HepG2 (cell line): ENCODE results near the gene PML. TPM values are rescaled to one million over a fixed set of nuclear protein-coding genes. Genes with fewer than 3 reads are reported as not detected.

Experiments
- ATAC-seq: fragments of 200-7000 bp; cut with Tn5 transposase; 3 replicates; pipeline ENCODE4 v1.9.1; 2020; ENCODE audit warnings: mild to moderate bottlenecking, moderate library complexity
- BruUV-seq: library from RNA; stranded (reverse); fragments of 400-500 nt; replicated peaks from 2 replicates; lab custom pipeline; 2021; lab: Mats Ljungman, UMichigan
- CTCF ChIA-PET: fragments of 300-600 bp; formaldehyde crosslinking; extraction: SDS; loops from one replicate; lab custom pipeline; 2021; ENCODE audit warnings: low total read pairs, inconsistent platforms, low intra/inter-chr PET ratio; lab: Yijun Ruan, JAX
- POLR2A ChIA-PET: fragments of 350-600 bp; sonication (Branson Sonifier 250); formaldehyde crosslinking; loops from one replicate; lab custom pipeline; 2020; ENCODE audit warnings: antibody characterized with exemption, inconsistent platforms; lab: Yijun Ruan, JAX
- DNase-seq: peaks from one replicate; pipeline ENCODE4 v3.0.0-alpha.2; 2015; ENCODE audit warnings: low spot score
- FAIRE-seq: peaks from 3 replicates; lab custom pipeline; 2011; peaks lifted over from hg19 to GRCh38; lab: Jason Lieb, UNC
- H2AFZ ChIP-seq: one replicate; pipeline ENCODE4 v1.6.1; 2011; ENCODE audit warnings: low read length, inconsistent platforms
- H3K27ac ChIP-seq: fragments of 300-600 bp; 3 replicates; pipeline ENCODE4 v1.8.0; 2011; ENCODE audit warnings: mixed run types, mild to moderate bottlenecking, mixed read lengths, low read length, inconsistent platforms; ENCODE audit not compliant: insufficient read depth; ENCODE audit errors: extremely low read length
- H3K27me3 ChIP-seq, 2 experiments: fragments of 200-600 bp in 1 of 2; 2 replicates in 1 of 2; 3 replicates in 1 of 2; pipeline versions ENCODE4 v1.6.0 to v1.8.0; 2011; ENCODE audit warnings: low read length in 2 of 2, mild to moderate bottlenecking in 2 of 2, moderate library complexity in 2 of 2, inconsistent platforms in 1 of 2; ENCODE audit not compliant: insufficient read depth in 2 of 2, control insufficient read depth in 1 of 2
- H3K36me3 ChIP-seq, 2 experiments: fragments of 200-600 bp in 1 of 2; replicated peaks in 1 of 2; 2 replicates in 1 of 2; 3 replicates in 1 of 2; pipeline versions ENCODE4 v1.5.1 to v1.8.0; 2011; ENCODE audit warnings: low read length in 2 of 2, inconsistent platforms in 1 of 2; ENCODE audit not compliant: insufficient read depth in 2 of 2, control insufficient read depth in 1 of 2
- H3K4me1 ChIP-seq: 2 replicates; pipeline ENCODE4 v1.5.1; 2012; ENCODE audit warnings: low read length, inconsistent platforms; ENCODE audit not compliant: insufficient read depth
- H3K4me2 ChIP-seq: 2 replicates; pipeline ENCODE4 v1.6.0; 2011; ENCODE audit warnings: low read depth, low read length, inconsistent platforms
- H3K4me3 ChIP-seq, 3 experiments: fragments of 200-600 bp in 1 of 3; sonication (generic), shearing (Covaris generic) in 1 of 3; replicated peaks in 1 of 3; 2 replicates each; pipeline ENCODE4 v1.5.1; 2011 to 2016; ENCODE audit warnings: low read length in 3 of 3, inconsistent platforms in 2 of 3, low read depth in 2 of 3, mild to moderate bottlenecking in 2 of 3, control low read depth in 1 of 3, mixed read lengths in 1 of 3; ENCODE audit not compliant: insufficient read depth in 1 of 3
- H3K79me2 ChIP-seq: one replicate; pipeline ENCODE4 v1.6.1; 2011; ENCODE audit warnings: low read length, inconsistent platforms; ENCODE audit not compliant: insufficient read depth
- H3K9ac ChIP-seq: 2 replicates; pipeline ENCODE4 v1.6.0; 2011; ENCODE audit warnings: mild to moderate bottlenecking, low read depth, low read length, inconsistent platforms; ENCODE audit not compliant: insufficient read depth
- H3K9me3 ChIP-seq: 2 replicates; pipeline ENCODE4 v1.5.1; 2012; ENCODE audit warnings: mild to moderate bottlenecking, low read length
- H4K20me1 ChIP-seq: 2 replicates; pipeline ENCODE4 v1.6.0; 2011; ENCODE audit warnings: inconsistent platforms, mild to moderate bottlenecking, low read length, moderate library complexity; ENCODE audit not compliant: insufficient read depth
- ATM ChIP-seq: fragments of 450-650 bp; IDR thresholded peaks from 2 replicates; pipeline ENCODE4 v1.7.1; 2017; ENCODE audit warnings: mild to moderate bottlenecking, borderline replicate concordance
- FOXA1 ChIP-seq, 2 experiments: fragments of 450-650 bp in 1 of 2; sonication (generic) in 1 of 2; formaldehyde crosslinking in 1 of 2; IDR thresholded peaks; 2 replicates each; pipeline versions ENCODE4 v1.4.0 to v1.6.1; 2016 to 2020; ENCODE audit warnings: missing genetic modification reagents in 1 of 2
- HOXA9 ChIP-seq: sonication (generic); formaldehyde crosslinking; IDR thresholded peaks from 2 replicates; pipeline ENCODE4 v1.8.1; 2022; ENCODE audit warnings: missing genetic modification reagents, mild to moderate bottlenecking, moderate library complexity, borderline replicate concordance
- SUZ12 ChIP-seq: fragments of 150-350 bp; IDR thresholded peaks from 2 replicates; pipeline ENCODE4 v1.6.1; 2014; ENCODE audit warnings: low read depth, low read length
- ZBTB39 ChIP-seq: sonication (generic); formaldehyde crosslinking; IDR thresholded peaks from 2 replicates; pipeline ENCODE4 v1.5.0; 2020; ENCODE audit warnings: missing genetic modification reagents
- ZBTB42 ChIP-seq: sonication (generic); formaldehyde crosslinking; IDR thresholded peaks from 2 replicates; pipeline ENCODE4 v1.5.0; 2020; ENCODE audit warnings: mild to moderate bottlenecking, missing genetic modification reagents
- ZBTB7A ChIP-seq: sonication (generic); formaldehyde crosslinking; IDR thresholded peaks from 2 replicates; pipeline ENCODE4 v1.8.0; 2022; ENCODE audit warnings: mild to moderate bottlenecking, missing genetic modification reagents
- ZFP36L2 ChIP-seq: sonication (generic); formaldehyde crosslinking; IDR thresholded peaks from 2 replicates; pipeline ENCODE4 v1.4.0; 2020; ENCODE audit warnings: missing genetic modification reagents
- ZNF251 ChIP-seq: sonication (generic); formaldehyde crosslinking; IDR thresholded peaks from 2 replicates; pipeline ENCODE4 v1.9.0; 2021; ENCODE audit warnings: mild to moderate bottlenecking, missing genetic modification reagents
- ZNF431 ChIP-seq: sonication (generic); formaldehyde crosslinking; IDR thresholded peaks from 2 replicates; pipeline ENCODE4 v1.9.0; 2022; ENCODE audit warnings: missing genetic modification reagents, low read depth, mild to moderate bottlenecking, borderline replicate concordance
- ZNF737 ChIP-seq: sonication (generic); formaldehyde crosslinking; IDR thresholded peaks from 2 replicates; pipeline ENCODE4 v1.5.0; 2020; ENCODE audit warnings: missing genetic modification reagents, mild to moderate bottlenecking, borderline replicate concordance
- WGBS: methylation state at CpG from one replicate; pipeline ENCODE4 v1.1.6; 2017; ENCODE audit warnings: low lambda C conversion rate; 5-methylcytosine and 5-hydroxymethylcytosine counted together
- in situ Hi-C: cut with HindIII; loops from 2 replicates; pipeline ENCODE4 v1.10.0; 2017; ENCODE audit warnings: low pct_unique_long_range_greater_than_20kb; ENCODE audit not compliant: extremely low pct_ligation_motif_present
- intact Hi-C: fragments of 100-400 bp; cut with micrococcal nuclease; formaldehyde crosslinking; loops from one replicate; pipeline ENCODE4 v1.10.0; 2022; ENCODE audit not compliant: unreplicated experiment
- polyA plus RNA-seq, 8 experiments: library from polyadenylated mRNA; depleted of rRNA in 3 of 8; stranded (reverse) in 7 of 8; unstranded in 1 of 8; fragments of >200 nt; fragmentation: Illumina TruSeq in 4 of 8; extraction: Trizol in 4 of 8; gene quantifications; 2 replicates each; pipeline versions ENCODE4 v1.2.1 to v1.2.3, GENCODE V29; 2011 to 2016; ENCODE audit warnings: low read depth in 4 of 8, missing spikeins in 1 of 8, mixed read lengths in 1 of 8; ENCODE audit not compliant: insufficient read depth in 1 of 8
- total RNA-seq, 5 experiments: library from RNA; depleted of rRNA; stranded (reverse); fragments of >200 nt; fragmentation: Illumina TruSeq; extraction: Trizol; gene quantifications; 2 replicates each; pipeline ENCODE4 v1.2.3, GENCODE V29; 2016; ENCODE audit warnings: low read depth in 1 of 5

PML gene
- total and polyA plus RNA-seq, 2 of the 13 experiments (the other 11 are each of a cell fraction or from before 2014, with no cell fraction given) = 2.9 to 3.9 TPM

- Histone ChIP-seq H3K79me2 (no peaks in the 10 kb centered on the region), H3K9me3 (no peaks in the 10 kb centered on the region), H2AFZ (no peak overlapping the region), H3K27ac (no peak overlapping the region), H3K36me3 (no peaks in the 10 kb centered on the region), H3K27me3 (peaks cover 1 to 6% of the 10 kb centered on the region in 2 experiments; a peak in 1 of 5 replicates), H4K20me1 (no peaks in the 10 kb centered on the region), H3K9ac (no peak overlapping the region), H3K4me1 (no peaks in the 10 kb centered on the region), H3K4me2 (no peak overlapping the region), H3K4me3 (no peak overlapping the region)
- in situ Hi-C loops = no loop called here
- intact Hi-C loops = no loop called here
- ATAC-seq = no peak
- DNase-seq = no peak
- 21% methylated on average over 7 of the region's 11 CpGs for WGBS
- ChIA-PET CTCF (no interaction called here), POLR2A (no interaction called here)
- no peak for TF ChIP-seq ZBTB39
- TF ChIP-seq ZNF251 (CRISPR knock-in tag) = no peak
- no peak for TF ChIP-seq ATM
- no peak for TF ChIP-seq ZNF737
- TF ChIP-seq FOXA1 (IDR thresholded peaks at IDR 0.05) = no peak
- no peak for TF ChIP-seq FOXA1 (CRISPR knock-in tag; IDR thresholded peaks at IDR 0.05)
- no peak for TF ChIP-seq ZFP36L2 (CRISPR knock-in tag)
- TF ChIP-seq SUZ12 = no peak
- TF ChIP-seq ZBTB42 (CRISPR knock-in tag) = no peak
- TF ChIP-seq ZBTB7A (CRISPR knock-in tag) = no peak
- no peak for TF ChIP-seq HOXA9 (CRISPR knock-in tag)
- no peak for TF ChIP-seq ZNF431
- no peak for FAIRE-seq
- no TSS peak for BruUV-seq
Measured at GRCh38 chr15:74042603-74043424, 48.3 kb downstream of the PML start.
